Hindlimb muscle (tissue), 1 donor: Measurements from ENCODE around the gene CT45A7. TPM values are rescaled to one million over a fixed set of nuclear protein-coding genes. Genes with fewer than 3 reads are reported as not detected.
"Not testable (repeated sequence)": the region's sequence is repeated elsewhere in the genome, so short reads cannot be mapped to it uniquely, and the experiment has no call there.

Experiments
- DNase-seq: peaks from one replicate; pipeline ENCODE4 v3.0.0-alpha.2; 2013
- polyA plus RNA-seq: library from polyadenylated mRNA; unstranded; fragments of 120-200 nt; gene quantifications from one replicate; pipeline ENCODE4 v1.2.1, GENCODE V29; 2013; ENCODE audit not compliant: insufficient read length

The CT45A7 gene
- polyA plus RNA-seq, result not detected

- DNase-seq, result not testable (repeated sequence)
Measured at GRCh38 chrX:135837180-135837579, at the start of gene CT45A7. TSS of gene CT45A7 (minus strand) at chrX:135837280. CDS start at chrX:135833533, 3,747 bp downstream.

GRCh38 chrX:135882741-135883140 is 45.7 kb upstream of the CT45A7 start:
- not testable (repeated sequence) for DNase-seq

GRCh38 chrX:135871712-135872111 is 34.6 kb upstream of the CT45A7 start, which contains the start of gene CT45A9:
TSS of gene CT45A9 (minus strand) at chrX:135871812. CDS start at chrX:135868061, 3,751 bp downstream.
- DNase-seq, result not testable (repeated sequence)

GRCh38 chrX:135854438-135854837 is 17.4 kb upstream of the CT45A7 start, which contains the start of gene CT45A8:
TSS of gene CT45A8 (minus strand) at chrX:135854538. CDS start at chrX:135850783, 3,755 bp downstream.
- DNase-seq, result not testable (repeated sequence)

GRCh38 chrX:135819912-135820311 is 17.2 kb downstream of the CT45A7 start, which contains the start of gene CT45A2:
TSS of gene CT45A2 (minus strand) at chrX:135820012. CDS start at chrX:135816265, 3,747 bp downstream.
- DNase-seq, result not testable (repeated sequence)

GRCh38 chrX:135802687-135803086 is 34.4 kb downstream of the CT45A7 start, which contains the start of gene CT45A6:
TSS of gene CT45A6 (minus strand) at chrX:135802787. CDS start at chrX:135798993, 3,794 bp downstream.
- DNase-seq, result not testable (repeated sequence)

GRCh38 chrX:135785403-135785802 is 51.7 kb downstream of the CT45A7 start, which contains the start of gene CT45A5:
TSS of gene CT45A5 (minus strand) at chrX:135785503. CDS start at chrX:135781729, 3,774 bp downstream.
- DNase-seq, result not testable (repeated sequence)

Other genes starting within 250 kb of the CT45A7 start
- not detected for gene CT45A1, start 123.6 kb downstream of the CT45A7 start, polyA plus RNA-seq
- gene CT45A3, start 69.1 kb downstream of the CT45A7 start, polyA plus RNA-seq, result 0.22 TPM
- 0.31 TPM for gene CT45A5, start 51.8 kb downstream of the CT45A7 start, polyA plus RNA-seq
- gene CT45A6, start 34.5 kb downstream of the CT45A7 start, polyA plus RNA-seq, result not detected
- gene CT45A2, start 17.3 kb downstream of the CT45A7 start, polyA plus RNA-seq, result not detected
- gene CT45A8, start 17.3 kb upstream of the CT45A7 start, polyA plus RNA-seq, result not detected
- not detected for gene CT45A9, start 34.5 kb upstream of the CT45A7 start, polyA plus RNA-seq
- gene CT45A10, start 56.2 kb upstream of the CT45A7 start, polyA plus RNA-seq, result not detected
- gene SAGE1, start 56.4 kb upstream of the CT45A7 start, polyA plus RNA-seq, result not detected
- gene MMGT1, start 136.7 kb upstream of the CT45A7 start, polyA plus RNA-seq, result 17.8 TPM
- gene SLC9A6, start 148.2 kb upstream of the CT45A7 start, polyA plus RNA-seq, result 7.7 TPM